Pons (tissue), 1 donor: Measurements from ENCODE around the gene CYP24A1.

Experiments used
- DNase-seq: peaks from one replicate; pipeline ENCODE4 v3.0.0-alpha.2; 2016; ENCODE audit warnings: low spot score

CYP24A1 gene

GRCh38 chr20:54156981-54157835 lies 16.6 kb downstream of the CYP24A1 start:
- no peak for DNase-seq

DNA sequence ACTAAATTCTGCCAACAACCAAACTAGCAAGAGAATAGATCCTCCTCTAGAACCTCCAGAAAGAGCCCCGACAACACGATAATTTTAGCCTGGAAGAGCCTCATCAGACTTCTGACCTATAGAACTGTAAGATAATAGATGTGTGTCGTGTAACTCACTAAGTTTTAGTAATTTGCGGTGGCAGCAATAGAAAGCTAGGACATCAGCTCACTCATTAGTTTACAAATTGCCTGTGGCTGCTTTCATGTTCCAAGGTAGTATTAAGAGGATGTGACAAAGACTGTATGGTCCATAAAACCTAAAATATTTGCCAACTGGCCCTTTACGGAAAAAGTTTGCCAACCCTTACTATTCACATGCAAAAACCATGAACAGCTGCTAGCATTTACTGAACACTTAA lies 17.3 kb downstream of the CYP24A1 start:
- DNase-seq, result no peak

DNA sequence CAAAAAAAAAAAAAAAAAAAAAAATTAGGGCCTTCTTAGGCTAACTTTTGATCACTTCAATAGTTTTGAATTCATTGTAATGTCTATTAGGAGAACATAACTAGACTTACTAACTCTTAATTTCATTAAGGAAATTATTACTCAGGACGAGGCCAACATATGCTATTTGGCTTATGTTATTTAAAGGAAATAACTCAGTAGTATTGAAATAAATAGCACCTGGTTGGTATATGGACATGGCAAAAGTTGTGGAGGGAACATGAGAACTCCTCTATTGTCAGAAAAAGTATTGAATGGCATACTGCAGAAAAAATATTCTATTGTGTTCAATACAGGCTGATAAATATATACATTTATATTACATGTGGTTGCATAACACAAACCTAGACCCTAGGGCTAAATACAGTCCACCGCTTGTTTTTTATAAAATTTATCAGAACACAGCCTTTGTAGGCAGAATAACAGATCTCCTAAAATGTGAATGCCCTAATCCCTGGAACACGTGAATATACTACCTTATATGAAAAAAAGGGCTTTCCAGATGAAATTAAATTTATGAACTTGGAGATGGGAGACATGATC lies 18.0 kb downstream of the CYP24A1 start:
- no peak for DNase-seq

DNA sequence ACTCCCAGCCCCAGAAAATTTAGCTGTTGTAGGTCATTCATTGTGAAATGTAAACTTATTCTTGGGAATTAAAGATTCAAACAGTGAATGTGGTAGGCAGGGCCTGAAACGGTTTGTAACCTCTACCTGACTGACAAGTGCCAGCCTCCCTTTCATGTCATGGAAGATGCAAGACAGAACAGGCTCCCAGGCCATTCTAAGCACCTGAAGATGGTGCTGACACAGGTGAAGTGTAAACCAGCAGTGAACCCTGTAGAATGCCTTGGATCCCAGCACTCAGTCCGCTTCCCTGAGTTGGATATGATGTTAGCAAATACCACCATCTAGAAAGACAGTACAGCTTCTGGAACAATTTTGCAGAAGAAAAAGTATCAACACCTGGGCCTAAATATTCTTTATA lies 19.3 kb downstream of the CYP24A1 start:
- DNase-seq, result no peak

DNA sequence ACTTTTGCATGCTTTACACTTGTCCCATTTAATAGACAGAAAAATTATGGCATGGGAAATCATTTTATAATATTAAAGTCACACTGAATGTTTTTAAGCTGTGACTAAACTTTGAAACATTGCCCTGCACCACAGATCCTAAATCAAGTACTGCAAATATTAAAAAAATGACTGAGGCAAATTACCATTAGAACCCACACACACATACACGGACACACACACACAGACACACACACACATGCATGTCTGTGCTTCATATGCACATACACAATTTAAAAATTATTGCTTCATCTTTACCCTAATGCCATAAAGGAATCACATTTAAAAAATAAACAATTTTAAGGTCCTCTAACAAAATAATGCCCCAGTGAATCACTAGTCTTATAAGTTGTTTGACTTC lies 19.9 kb downstream of the CYP24A1 start:
- no peak for DNase-seq

DNA sequence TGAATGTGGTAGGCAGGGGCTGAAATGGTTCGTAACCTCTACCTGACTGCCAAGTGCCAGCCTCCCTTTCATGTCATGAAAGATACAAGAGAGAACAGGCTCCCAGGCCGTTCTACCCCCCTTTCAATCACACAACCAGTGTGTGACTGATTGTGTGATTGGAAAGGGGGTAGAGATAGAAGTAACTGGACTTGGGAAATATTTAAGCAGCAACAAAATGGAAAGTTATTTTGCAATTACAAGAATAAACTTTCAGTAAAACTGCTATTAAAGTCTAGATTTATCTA lies 20.8 kb downstream of the CYP24A1 start:
- no peak for DNase-seq

DNA sequence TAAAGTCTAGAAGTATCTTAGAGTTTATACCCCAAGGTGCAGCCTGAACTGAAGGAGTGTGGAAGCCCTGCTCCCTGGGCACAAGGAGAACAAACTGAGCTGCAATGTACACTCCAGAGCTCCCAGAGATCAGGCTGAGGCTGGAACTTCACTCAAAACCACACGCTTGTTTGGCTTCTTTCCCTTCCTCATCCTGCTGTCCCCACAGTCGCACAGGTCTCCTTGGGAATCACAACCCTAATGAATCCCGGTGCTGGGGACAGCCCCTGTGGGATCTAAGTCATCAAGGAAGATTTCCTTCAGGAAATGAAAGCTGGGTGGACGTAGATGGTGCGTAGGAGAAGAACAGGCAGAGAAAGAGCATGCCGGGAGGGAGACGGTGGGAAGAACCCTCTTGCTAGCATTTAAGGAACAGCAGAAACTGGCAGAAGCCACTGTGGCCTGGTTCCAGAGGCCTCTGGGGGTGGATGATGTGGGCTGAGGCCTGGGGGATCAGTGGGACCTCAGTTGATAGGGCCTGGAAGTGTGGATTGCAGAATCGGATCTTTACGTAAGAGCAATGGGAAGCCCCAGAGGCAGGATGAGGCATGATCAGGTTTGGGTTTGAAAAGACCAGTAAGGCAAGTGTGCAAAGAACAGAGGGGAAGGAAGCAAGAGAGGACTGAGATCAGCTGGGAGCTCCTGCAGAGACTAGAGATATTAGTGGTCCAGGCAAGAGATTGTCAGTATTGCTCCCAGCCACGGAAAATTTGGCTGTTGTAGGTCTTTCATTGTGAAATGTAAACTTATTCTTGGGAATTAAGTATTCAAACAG lies 21.4 kb downstream of the CYP24A1 start:
- no peak for DNase-seq

GRCh38 chr20:54151511-54152226 lies 22.1 kb downstream of the CYP24A1 start:
- DNase-seq, result no peak

GRCh38 chr20:54151075-54151439 lies 22.7 kb downstream of the CYP24A1 start:
- no peak for DNase-seq

DNA sequence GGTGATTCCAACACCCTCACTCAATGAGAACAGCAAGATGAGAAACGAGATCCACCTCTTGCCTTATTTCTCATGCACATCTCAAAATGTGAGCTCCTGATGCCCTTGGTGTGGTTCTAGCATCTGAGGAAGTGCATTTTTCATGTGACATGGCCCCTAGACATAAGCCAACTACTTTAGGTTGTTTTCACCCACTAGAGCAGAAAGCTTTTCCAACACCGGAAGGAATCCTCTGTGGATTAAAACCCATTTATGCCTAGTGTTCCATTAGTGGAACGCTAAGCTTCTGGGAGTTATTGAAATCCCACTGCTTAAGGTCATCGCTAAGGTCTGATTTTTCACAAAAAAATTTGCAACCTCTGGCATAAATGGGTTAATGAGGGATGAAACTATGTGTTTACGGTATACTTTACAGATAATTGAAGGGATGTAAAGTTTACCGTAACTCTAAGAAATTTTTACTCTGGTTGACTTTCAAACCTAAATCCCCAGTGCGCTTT lies 24.0 kb downstream of the CYP24A1 start:
- no peak for DNase-seq

GRCh38 chr20:54148947-54149764 lies 24.6 kb downstream of the CYP24A1 start:
- DNase-seq, result no peak

GRCh38 chr20:54146672-54147071 lies 27.1 kb downstream of the CYP24A1 start:
- DNase-seq, result no peak

DNA sequence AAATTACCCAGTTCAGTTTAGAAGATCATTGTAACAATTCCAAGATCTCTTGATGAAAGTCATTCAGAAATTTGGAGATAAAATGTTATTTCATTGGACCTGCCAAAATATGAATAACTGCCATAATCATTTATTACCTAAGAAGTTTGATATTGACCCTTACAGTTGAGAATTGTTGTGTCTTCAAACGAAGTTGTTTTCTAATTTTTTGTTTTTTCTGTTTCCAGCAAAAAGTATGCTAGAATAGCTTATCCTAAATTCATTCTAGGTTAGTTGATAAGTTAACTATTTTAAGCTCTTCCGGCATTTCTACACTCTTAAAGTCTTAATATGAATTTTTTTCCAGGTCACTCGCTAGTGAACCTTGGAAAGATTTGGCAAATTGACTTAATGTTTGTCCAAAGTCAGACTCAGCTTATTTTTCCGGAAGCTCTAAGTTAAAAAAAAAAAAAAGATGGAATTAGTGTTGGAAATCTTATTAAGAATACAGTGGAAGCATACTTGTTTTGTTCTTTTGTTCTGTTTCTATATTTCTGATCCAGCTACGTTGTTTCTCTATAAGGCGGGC lies 28.9 kb downstream of the CYP24A1 start:
- DNase-seq, result no peak

- no peak for DNase-seq
Measured at GRCh38 chr20:54140927-54141566, 32.7 kb downstream of the CYP24A1 start.

GRCh38 chr20:54140486-54140885 lies 33.3 kb downstream of the CYP24A1 start:
- no peak for DNase-seq

GRCh38 chr20:54140067-54140466 lies 33.7 kb downstream of the CYP24A1 start:
- DNase-seq, result no peak

- DNase-seq, result no peak
Measured at GRCh38 chr20:54139188-54139587, 34.6 kb downstream of the CYP24A1 start.

- no peak for DNase-seq
Measured at GRCh38 chr20:54138427-54138826, 35.4 kb downstream of the CYP24A1 start.

DNA sequence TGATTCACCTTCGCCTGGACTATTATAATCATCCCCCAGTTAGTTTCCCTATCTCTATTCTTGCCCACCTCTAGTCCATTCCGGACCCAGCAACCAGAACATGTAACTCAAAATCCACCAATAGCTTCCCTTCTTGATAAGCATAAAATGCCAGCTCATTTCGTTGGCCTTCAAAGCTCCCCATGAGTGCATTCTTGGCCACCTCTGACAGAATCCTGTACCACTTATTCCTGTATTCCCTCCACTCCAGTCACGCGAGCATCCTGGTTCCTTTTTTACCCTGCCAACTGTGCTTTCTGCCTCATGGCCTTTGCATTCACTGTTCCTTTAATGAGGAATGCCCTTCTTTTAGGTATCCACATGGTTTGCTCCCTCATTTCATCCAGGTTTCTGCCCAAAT lies 36.7 kb downstream of the CYP24A1 start:
- DNase-seq, result no peak

DNA sequence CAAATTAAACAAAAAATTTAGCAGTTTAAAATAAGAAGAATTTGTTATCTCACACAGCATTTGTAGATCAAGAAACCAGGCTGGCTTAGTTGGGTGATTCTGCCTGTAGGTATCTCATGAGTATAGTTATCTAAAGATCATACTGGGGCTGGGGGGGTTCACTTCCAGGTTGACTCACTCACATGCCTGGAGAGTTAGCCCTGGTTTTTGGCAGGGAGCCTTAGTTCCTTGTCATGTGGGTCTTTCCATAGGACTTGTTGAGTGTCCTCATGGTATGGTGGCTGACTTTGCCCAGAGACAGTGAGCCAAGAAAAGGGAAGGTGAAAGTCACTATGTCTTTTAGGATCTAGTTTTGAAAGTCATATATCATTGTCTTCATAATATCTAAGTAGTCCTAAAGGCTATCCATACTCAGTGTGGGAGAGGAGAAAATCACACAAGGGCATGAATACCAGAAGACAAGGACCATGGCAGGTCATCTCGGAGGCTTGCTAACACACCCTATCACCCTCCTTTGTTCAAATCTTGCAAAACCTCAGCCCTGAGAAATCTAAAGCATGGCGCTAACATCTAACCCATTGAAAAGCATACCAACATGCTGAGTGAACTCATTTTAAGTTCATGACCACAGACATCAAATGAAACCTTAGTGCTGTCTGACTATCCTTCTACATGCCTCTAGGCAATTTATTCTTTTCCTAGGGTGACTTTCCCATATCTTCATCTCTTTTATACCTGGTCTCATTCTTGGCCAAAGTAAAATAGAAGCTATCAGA lies 39.2 kb downstream of the CYP24A1 start:
- DNase-seq, result no peak
